ENCODE data around the gene ZNF746. TPM values are rescaled to one million over a fixed set of nuclear protein-coding genes. Genes with fewer than 3 reads are reported as not detected.
A peak's percentile ranks its signal among the peaks of the same experiment; 100 is the strongest.

Gene ZNF746
- total and polyA plus RNA-seq, 2 donors (not counting 3 experiments of a cell fraction or from before 2014, with no cell fraction given): 10.5 to 20.8 TPM

DNA sequence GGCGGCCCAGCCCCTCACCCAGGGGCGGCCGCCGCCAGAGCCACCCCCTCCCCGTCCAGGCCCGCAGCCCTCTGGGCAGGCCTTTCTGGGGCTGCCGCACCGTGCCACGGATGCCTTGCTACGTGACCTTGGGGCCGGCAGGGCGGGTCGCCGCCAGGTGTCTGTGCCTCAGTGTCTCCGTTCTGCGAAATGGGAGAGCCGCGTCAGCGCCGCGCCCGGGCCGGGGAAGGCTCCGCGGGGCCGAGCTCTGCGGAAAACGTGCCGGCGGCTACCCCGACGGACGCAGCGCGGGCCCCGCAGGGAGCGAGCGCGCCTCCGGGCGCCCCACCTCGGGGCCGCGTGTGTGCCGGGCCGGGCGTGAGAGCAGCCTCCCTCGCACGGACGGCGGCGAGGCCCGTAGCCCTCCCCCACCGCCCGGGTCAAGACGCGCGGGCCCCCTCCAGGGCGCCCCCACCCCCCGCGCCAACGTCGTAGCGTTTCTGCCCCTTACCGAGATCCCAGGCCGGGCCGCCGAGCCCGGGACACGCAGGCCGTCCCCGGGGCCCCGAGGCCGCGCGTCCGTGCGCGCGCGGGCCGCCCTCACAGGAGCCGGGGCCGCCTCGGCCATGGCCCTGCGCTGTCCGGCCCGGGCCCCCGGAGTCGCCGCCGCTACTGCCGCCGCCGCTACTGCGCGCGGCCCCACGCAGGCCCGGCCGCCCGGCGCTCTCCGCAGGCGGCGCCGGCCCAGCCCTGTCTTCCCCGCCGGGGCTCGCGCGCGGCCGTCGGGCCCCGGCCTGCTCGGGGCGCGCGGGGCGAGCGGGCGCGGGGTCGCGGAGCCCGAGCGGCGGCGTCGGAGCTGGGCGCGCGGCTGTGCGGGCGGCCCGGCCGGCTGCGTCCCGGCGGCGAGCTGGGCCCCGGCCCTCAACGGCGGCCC, 37.8 kb downstream of the ZNF746 start:
- no peak for FAIRE-seq
- peak; percentile 19 for DNase-seq (ENCODE audit: low read depth, low spot score)
- peaks cover 3 to 7% of the 10 kb centered on the region in 2 experiments for H3K36me3 ChIP-seq (ENCODE audit: control insufficient read depth in 2 of 2, extremely low read depth in 1 of 2, insufficient read depth in 2 of 2, low read length in 2 of 2)
- no peaks in the 10 kb centered on the region for H3K27me3 ChIP-seq (ENCODE audit: control insufficient read depth in 2 of 2, insufficient read depth in 2 of 2, low read length in 2 of 2)
- H4K20me1 ChIP-seq (replicated peaks; ENCODE audit: control insufficient read depth, extremely low read depth, insufficient read depth, low read length): no peaks in the 10 kb centered on the region
- ChIA-PET CTCF (interaction anchor here (0.9 to 3.7 kb wide), 10 partner anchors 14 to 333 kb away, joined by 3 to 26 read pairs (median 4); partner anchors contain the start of genes ZNF282 and ZNF425), POLR2A (no interaction called here)
- H3K9ac ChIP-seq (replicated peaks; ENCODE audit: extremely low read depth, insufficient read depth, low read length): peak overlapping the region; percentile 24
- H3K9me1 ChIP-seq (replicated peaks; ENCODE audit: control insufficient read depth, extremely low read depth, insufficient read depth, low read length): no peaks in the 10 kb centered on the region
- peaks cover 9% of the 10 kb centered on the region for H3K4me1 ChIP-seq (ENCODE audit: control insufficient read depth, extremely low read depth, insufficient read depth, low read length)
- H3K79me2 ChIP-seq (ENCODE audit: control insufficient read depth, insufficient read depth, low read length): peaks cover 14% of the 10 kb centered on the region
- H3K27ac ChIP-seq (ENCODE audit: insufficient read depth, low read depth, low read length): no peak overlapping the region
- intact Hi-C loops (cut with micrococcal nuclease) (loop anchor here (1.0 to 5.0 kb wide), 5 partner anchors 37 to 332 kb away; partner anchors contain the start of genes ZNF212 and ZNF425), dilution Hi-C loops (cut with MboI; ENCODE audit: extremely low pct_ligation_motif_present, low sequenced_read_pairs) (no loop called here)
- TF ChIP-seq, protein P1, sequence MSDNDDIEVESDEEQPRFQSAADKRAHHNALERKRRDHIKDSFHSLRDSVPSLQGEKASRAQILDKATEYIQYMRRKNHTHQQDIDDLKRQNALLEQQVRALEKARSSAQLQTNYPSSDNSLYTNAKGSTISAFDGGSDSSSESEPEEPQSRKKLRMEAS (IDR thresholded peaks at IDR 0.05; ENCODE audit: insufficient read depth, insufficient read length): no peak
- no peak for TF ChIP-seq MYC (IDR thresholded peaks at IDR 0.05; ENCODE audit: low read depth, low read length)
- TF ChIP-seq FOS (IDR thresholded peaks at IDR 0.05; ENCODE audit: borderline replicate concordance, insufficient read depth, low read length): no peak
- no peak for TF ChIP-seq POLR2AphosphoS5 (IDR thresholded peaks at IDR 0.05; ENCODE audit: insufficient read depth, low read depth, low read length)
- TF ChIP-seq GATA2 (IDR thresholded peaks at IDR 0.05; ENCODE audit: insufficient read depth, insufficient read length, low read depth, low read length): no peak
- TF ChIP-seq, protein P2, sequence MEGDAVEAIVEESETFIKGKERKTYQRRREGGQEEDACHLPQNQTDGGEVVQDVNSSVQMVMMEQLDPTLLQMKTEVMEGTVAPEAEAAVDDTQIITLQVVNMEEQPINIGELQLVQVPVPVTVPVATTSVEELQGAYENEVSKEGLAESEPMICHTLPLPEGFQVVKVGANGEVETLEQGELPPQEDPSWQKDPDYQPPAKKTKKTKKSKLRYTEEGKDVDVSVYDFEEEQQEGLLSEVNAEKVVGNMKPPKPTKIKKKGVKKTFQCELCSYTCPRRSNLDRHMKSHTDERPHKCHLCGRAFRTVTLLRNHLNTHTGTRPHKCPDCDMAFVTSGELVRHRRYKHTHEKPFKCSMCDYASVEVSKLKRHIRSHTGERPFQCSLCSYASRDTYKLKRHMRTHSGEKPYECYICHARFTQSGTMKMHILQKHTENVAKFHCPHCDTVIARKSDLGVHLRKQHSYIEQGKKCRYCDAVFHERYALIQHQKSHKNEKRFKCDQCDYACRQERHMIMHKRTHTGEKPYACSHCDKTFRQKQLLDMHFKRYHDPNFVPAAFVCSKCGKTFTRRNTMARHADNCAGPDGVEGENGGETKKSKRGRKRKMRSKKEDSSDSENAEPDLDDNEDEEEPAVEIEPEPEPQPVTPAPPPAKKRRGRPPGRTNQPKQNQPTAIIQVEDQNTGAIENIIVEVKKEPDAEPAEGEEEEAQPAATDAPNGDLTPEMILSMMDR (IDR thresholded peaks at IDR 0.05; ENCODE audit: extremely low read depth in 1 of 2, insufficient read depth in 1 of 2, low read depth in 1 of 2, low read length in 2 of 2): no peak
- TF ChIP-seq EZH2 (IDR thresholded peaks at IDR 0.05; ENCODE audit: borderline replicate concordance, low read depth, low read length, severe bottlenecking): no peak
- TF ChIP-seq JUN (IDR thresholded peaks at IDR 0.05; ENCODE audit: borderline replicate concordance, insufficient read depth, insufficient read length, low read depth): no peak
- no peak for TF ChIP-seq POLR2A (IDR thresholded peaks at IDR 0.05; ENCODE audit: low read depth, low read length)
- H3K4me3 ChIP-seq (replicated peaks in 1 of 3; ENCODE audit: insufficient read depth in 1 of 3, low read depth in 1 of 3, low read length in 3 of 3): peak overlapping the region; percentile 26 to 82 (median 60)
- H3K4me2 ChIP-seq (ENCODE audit: insufficient read depth, low read length): peak overlapping the region; percentile 55
- no peaks in the 10 kb centered on the region for H3K9me3 ChIP-seq (replicated peaks; ENCODE audit: control insufficient read depth, insufficient read depth, low read length)
- BruUV-seq (replicated peaks): no TSS peak
- H2AFZ ChIP-seq (ENCODE audit: low read depth, low read length): peak overlapping the region; percentile 78
